Measurements from ENCODE around the gene SEMA4C.

The SEMA4C gene

DNA sequence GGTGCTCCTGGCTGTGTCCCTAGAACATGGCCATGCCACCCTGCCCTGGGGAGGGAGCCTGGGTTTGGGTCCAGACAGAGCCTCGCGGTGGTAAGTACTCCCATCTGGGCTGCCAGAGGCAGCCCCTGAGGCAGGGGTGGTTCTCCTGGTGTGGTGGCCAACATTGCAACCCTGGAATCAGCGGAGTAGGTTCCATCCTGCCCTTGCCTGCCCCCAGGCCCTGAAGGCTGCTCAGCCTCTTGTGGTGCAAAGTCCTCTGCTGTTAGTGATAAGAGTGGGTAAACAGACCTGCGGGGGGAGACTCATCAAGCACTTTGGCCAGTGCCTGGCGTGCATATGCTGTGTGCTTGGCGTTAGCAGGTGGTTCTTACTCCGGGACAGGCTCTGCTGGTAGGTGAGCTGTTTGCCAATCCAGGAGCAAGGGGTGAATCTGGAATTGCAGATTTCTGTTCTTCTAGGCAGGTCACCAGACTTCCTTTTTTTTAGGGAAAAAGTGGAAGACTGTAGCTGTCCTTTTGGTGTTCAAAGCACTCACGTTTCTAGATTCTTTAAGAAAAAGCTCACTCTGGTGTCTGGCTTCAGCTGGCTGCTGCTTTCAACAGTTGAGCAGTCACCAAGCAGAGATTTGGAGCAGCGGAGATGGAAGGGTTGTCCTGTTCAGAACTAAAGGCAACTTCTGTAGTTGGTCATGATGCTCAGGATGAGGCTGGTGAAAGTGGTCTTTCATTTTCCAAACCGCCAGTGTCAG, 50.6 kb downstream of the SEMA4C start:
- no peak overlapping the region for H2BK15ac ChIP-seq (ENCODE audit: low read depth, poor library complexity, severe bottlenecking)
- H3K36me3 ChIP-seq (ENCODE audit: control insufficient read depth in 1 of 2, insufficient read depth in 2 of 2, low read depth in 1 of 2, low read length in 2 of 2), result peaks cover 0 to 17% of the 10 kb centered on the region in 2 experiments
- H3K4me1 ChIP-seq (ENCODE audit: control insufficient read depth, insufficient read depth, low read depth, low read length), result peaks cover 19% of the 10 kb centered on the region
- no peak overlapping the region for H3K27ac ChIP-seq (ENCODE audit: low read length, poor library complexity, severe bottlenecking)
- no peak overlapping the region for H2AK5ac ChIP-seq (ENCODE audit: low read length, severe bottlenecking)
- H3K9me3 ChIP-seq (ENCODE audit: control insufficient read depth, low read length), result no peaks in the 10 kb centered on the region
- no peak overlapping the region for H2BK120ac ChIP-seq (ENCODE audit: low read depth, low read length)
- no peak overlapping the region for H3K4me3 ChIP-seq (ENCODE audit: insufficient read depth in 1 of 2, low read depth in 1 of 2, low read length in 2 of 2)
- no peak overlapping the region for H3K9ac ChIP-seq (ENCODE audit: low read length)
- no peak overlapping the region for H3K14ac ChIP-seq (ENCODE audit: low read length in 2 of 2)
- H3K23ac ChIP-seq (ENCODE audit: low read length in 2 of 2), result no peak overlapping the region
- no peak overlapping the region for H3K18ac ChIP-seq (ENCODE audit: low read depth in 1 of 2, low read length in 2 of 2)
- 95% methylated on average over 10 of the region's 10 CpGs for WGBS
- H3K79me1 ChIP-seq (replicated peaks; ENCODE audit: low read length, poor library complexity, severe bottlenecking), result peaks cover 50% of the 10 kb centered on the region
- no peak for DNase-seq
- H2BK5ac ChIP-seq (ENCODE audit: low read depth, low read length, poor library complexity, severe bottlenecking), result no peak overlapping the region
- H3K4ac ChIP-seq (ENCODE audit: low read depth in 1 of 2, low read length in 2 of 2), result no peak overlapping the region
- no peak overlapping the region for H2BK12ac ChIP-seq (ENCODE audit: low read length in 2 of 2)
- no peak overlapping the region for H2AFZ ChIP-seq (ENCODE audit: low read depth, low read length)
- no peak overlapping the region for H3K4me2 ChIP-seq (ENCODE audit: low read length, poor library complexity, severe bottlenecking)
- no peak overlapping the region for H4K8ac ChIP-seq (ENCODE audit: low read length)
- no peaks in the 10 kb centered on the region for H3K27me3 ChIP-seq (ENCODE audit: control insufficient read depth in 1 of 2, insufficient read depth in 1 of 2, low read length in 2 of 2)
- no peak overlapping the region for H4K91ac ChIP-seq (ENCODE audit: low read length)

DNA sequence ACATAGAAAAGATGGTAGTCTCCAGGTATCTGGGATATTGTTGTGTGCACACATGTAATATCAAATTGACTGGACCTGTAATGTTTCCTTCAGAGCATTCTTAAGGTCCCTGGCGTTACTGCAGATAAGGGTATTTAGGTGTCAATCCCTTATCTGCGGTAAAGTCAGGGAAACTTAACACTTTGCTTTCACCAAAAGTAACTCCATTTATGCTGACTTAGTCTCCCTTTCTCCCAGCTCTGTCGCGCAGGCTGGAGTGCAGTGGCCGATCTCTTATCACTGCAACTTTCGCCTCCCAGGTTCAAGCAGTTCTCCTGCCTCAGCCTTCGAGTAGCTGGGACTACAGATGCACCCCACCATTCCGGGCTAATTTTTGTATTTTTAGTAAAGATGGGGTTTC, 52.0 kb downstream of the SEMA4C start:
- H3K23ac ChIP-seq (ENCODE audit: low read length in 2 of 2), result no peak overlapping the region
- no peak overlapping the region for H3K27ac ChIP-seq (ENCODE audit: low read length, poor library complexity, severe bottlenecking)
- H3K9me3 ChIP-seq (ENCODE audit: control insufficient read depth, low read length), result no peaks in the 10 kb centered on the region
- H2BK5ac ChIP-seq (ENCODE audit: low read depth, low read length, poor library complexity, severe bottlenecking), result no peak overlapping the region
- peaks cover 42% of the 10 kb centered on the region for H3K79me1 ChIP-seq (replicated peaks; ENCODE audit: low read length, poor library complexity, severe bottlenecking)
- peak overlapping the region in 1 of 2 experiments; percentile 81 for H3K4me3 ChIP-seq (ENCODE audit: insufficient read depth in 1 of 2, low read depth in 1 of 2, low read length in 2 of 2)
- H2AFZ ChIP-seq (ENCODE audit: low read depth, low read length), result no peak overlapping the region
- 88% methylated on average over 8 of the region's 8 CpGs for WGBS
- H4K8ac ChIP-seq (ENCODE audit: low read length), result no peak overlapping the region
- H3K9ac ChIP-seq (ENCODE audit: low read length), result peak overlapping the region; percentile 66
- H3K27me3 ChIP-seq (ENCODE audit: control insufficient read depth in 1 of 2, insufficient read depth in 1 of 2, low read length in 2 of 2), result no peaks in the 10 kb centered on the region
- H3K14ac ChIP-seq (ENCODE audit: low read length in 2 of 2), result no peak overlapping the region
- H3K4ac ChIP-seq (ENCODE audit: low read depth in 1 of 2, low read length in 2 of 2), result no peak overlapping the region
- no peak overlapping the region for H4K91ac ChIP-seq (ENCODE audit: low read length)
- peaks cover 0 to 10% of the 10 kb centered on the region in 2 experiments for H3K36me3 ChIP-seq (ENCODE audit: control insufficient read depth in 1 of 2, insufficient read depth in 2 of 2, low read depth in 1 of 2, low read length in 2 of 2)
- no peak overlapping the region for H2AK5ac ChIP-seq (ENCODE audit: low read length, severe bottlenecking)
- no peak overlapping the region for H2BK12ac ChIP-seq (ENCODE audit: low read length in 2 of 2)
- no peak overlapping the region for H3K4me2 ChIP-seq (ENCODE audit: low read length, poor library complexity, severe bottlenecking)
- H3K18ac ChIP-seq (ENCODE audit: low read depth in 1 of 2, low read length in 2 of 2), result no peak overlapping the region
- no peak overlapping the region for H2BK15ac ChIP-seq (ENCODE audit: low read depth, poor library complexity, severe bottlenecking)
- H2BK120ac ChIP-seq (ENCODE audit: low read depth, low read length), result no peak overlapping the region
- peaks cover 17% of the 10 kb centered on the region for H3K4me1 ChIP-seq (ENCODE audit: control insufficient read depth, insufficient read depth, low read depth, low read length)
- no peak for DNase-seq

DNA sequence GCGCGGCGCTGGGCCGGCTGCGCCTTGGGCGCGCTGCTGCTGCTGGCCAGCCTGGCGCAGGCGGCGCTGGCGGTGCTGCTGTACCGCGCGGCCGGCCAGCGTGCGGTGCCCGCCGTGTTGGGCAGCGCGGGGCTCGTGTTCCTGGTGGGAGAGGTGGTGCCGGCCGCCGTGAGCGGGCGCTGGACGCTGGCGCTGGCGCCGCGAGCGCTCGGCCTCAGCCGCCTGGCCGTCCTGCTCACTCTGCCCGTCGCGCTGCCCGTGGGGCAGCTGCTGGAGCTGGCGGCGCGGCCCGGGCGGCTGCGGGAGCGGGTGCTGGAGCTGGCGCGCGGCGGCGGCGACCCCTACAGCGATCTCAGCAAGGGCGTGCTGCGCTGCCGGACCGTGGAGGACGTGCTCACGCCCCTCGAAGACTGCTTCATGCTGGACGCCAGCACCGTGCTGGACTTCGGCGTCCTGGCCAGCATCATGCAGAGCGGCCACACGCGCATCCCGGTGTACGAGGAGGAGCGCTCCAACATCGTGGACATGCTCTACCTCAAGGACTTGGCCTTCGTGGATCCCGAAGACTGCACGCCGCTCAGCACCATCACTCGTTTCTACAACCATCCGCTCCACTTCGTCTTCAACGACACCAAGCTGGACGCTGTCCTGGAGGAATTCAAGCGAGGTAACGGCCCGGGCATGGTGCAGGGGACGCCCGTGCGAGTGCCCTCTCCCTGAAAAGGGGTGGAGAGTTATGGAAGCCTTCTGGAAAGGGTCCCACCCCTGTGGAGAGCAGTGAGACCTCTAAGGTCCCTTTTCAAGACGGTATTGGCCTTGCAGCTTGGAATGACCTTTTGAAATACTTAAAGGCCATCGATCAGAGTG, 52.8 kb downstream of the SEMA4C start:
- no peak overlapping the region for H3K18ac ChIP-seq (ENCODE audit: low read depth in 1 of 2, low read length in 2 of 2)
- H4K8ac ChIP-seq (ENCODE audit: low read length), result peak overlapping the region; percentile 29
- peaks cover 17% of the 10 kb centered on the region for H3K4me1 ChIP-seq (ENCODE audit: control insufficient read depth, insufficient read depth, low read depth, low read length)
- peak overlapping the region; percentile 96 for H2AFZ ChIP-seq (ENCODE audit: low read depth, low read length)
- peaks cover 38% of the 10 kb centered on the region for H3K79me1 ChIP-seq (replicated peaks; ENCODE audit: low read length, poor library complexity, severe bottlenecking)
- H3K23ac ChIP-seq (ENCODE audit: low read length in 2 of 2), result no peak overlapping the region
- H3K9me3 ChIP-seq (ENCODE audit: control insufficient read depth, low read length), result no peaks in the 10 kb centered on the region
- 9% methylated on average over 59 of the region's 89 CpGs for WGBS
- no peak overlapping the region for H3K4ac ChIP-seq (ENCODE audit: low read depth in 1 of 2, low read length in 2 of 2)
- H3K27ac ChIP-seq (ENCODE audit: low read length, poor library complexity, severe bottlenecking), result no peak overlapping the region
- H4K91ac ChIP-seq (ENCODE audit: low read length), result peak overlapping the region; percentile 68
- no peak overlapping the region for H2AK5ac ChIP-seq (ENCODE audit: low read length, severe bottlenecking)
- H3K27me3 ChIP-seq (ENCODE audit: control insufficient read depth in 1 of 2, insufficient read depth in 1 of 2, low read length in 2 of 2), result no peaks in the 10 kb centered on the region
- DNase-seq, result peak; percentile 35
- no peak overlapping the region for H2BK15ac ChIP-seq (ENCODE audit: low read depth, poor library complexity, severe bottlenecking)
- H3K9ac ChIP-seq (ENCODE audit: low read length), result peak overlapping the region; percentile 66
- H2BK5ac ChIP-seq (ENCODE audit: low read depth, low read length, poor library complexity, severe bottlenecking), result no peak overlapping the region
- peak overlapping the region in 1 of 2 experiments; percentile 38 for H3K14ac ChIP-seq (ENCODE audit: low read length in 2 of 2)
- peak overlapping the region; percentile 81 to 88 for H3K4me3 ChIP-seq (ENCODE audit: insufficient read depth in 1 of 2, low read depth in 1 of 2, low read length in 2 of 2)
- no peak overlapping the region for H2BK12ac ChIP-seq (ENCODE audit: low read length in 2 of 2)
- no peak overlapping the region for H2BK120ac ChIP-seq (ENCODE audit: low read depth, low read length)
- H3K4me2 ChIP-seq (ENCODE audit: low read length, poor library complexity, severe bottlenecking), result peak overlapping the region; percentile 79
- peaks cover 0 to 10% of the 10 kb centered on the region in 2 experiments for H3K36me3 ChIP-seq (ENCODE audit: control insufficient read depth in 1 of 2, insufficient read depth in 2 of 2, low read depth in 1 of 2, low read length in 2 of 2)
